HepG2 (cell line): ENCODE results near the gene KCNMA1. TPM values are rescaled to one million over a fixed set of nuclear protein-coding genes. Genes with fewer than 3 reads are reported as not detected.

Experiments used
- ATAC-seq: fragments of 200-7000 bp; cut with Tn5 transposase; 3 replicates; pipeline ENCODE4 v1.9.1; 2020; ENCODE audit warnings: mild to moderate bottlenecking, moderate library complexity
- BruUV-seq: library from RNA; stranded (reverse); fragments of 400-500 nt; replicated peaks from 2 replicates; lab custom pipeline; 2021; lab: Mats Ljungman, UMichigan
- CTCF ChIA-PET: fragments of 300-600 bp; formaldehyde crosslinking; extraction: SDS; loops from one replicate; lab custom pipeline; 2021; ENCODE audit warnings: low total read pairs, inconsistent platforms, low intra/inter-chr PET ratio; lab: Yijun Ruan, JAX
- POLR2A ChIA-PET: fragments of 350-600 bp; sonication (Branson Sonifier 250); formaldehyde crosslinking; loops from one replicate; lab custom pipeline; 2020; ENCODE audit warnings: antibody characterized with exemption, inconsistent platforms; lab: Yijun Ruan, JAX
- DNase-seq: peaks from one replicate; pipeline ENCODE4 v3.0.0-alpha.2; 2015; ENCODE audit warnings: low spot score
- FAIRE-seq: peaks from 3 replicates; lab custom pipeline; 2011; peaks lifted over from hg19 to GRCh38; lab: Jason Lieb, UNC
- H2AFZ ChIP-seq: one replicate; pipeline ENCODE4 v1.6.1; 2011; ENCODE audit warnings: low read length, inconsistent platforms
- H3K27ac ChIP-seq: fragments of 300-600 bp; 3 replicates; pipeline ENCODE4 v1.8.0; 2011; ENCODE audit warnings: mixed run types, mild to moderate bottlenecking, mixed read lengths, low read length, inconsistent platforms; ENCODE audit not compliant: insufficient read depth; ENCODE audit errors: extremely low read length
- H3K27me3 ChIP-seq, 2 experiments: fragments of 200-600 bp in 1 of 2; 2 replicates in 1 of 2; 3 replicates in 1 of 2; pipeline versions ENCODE4 v1.6.0 to v1.8.0; 2011; ENCODE audit warnings: low read length in 2 of 2, mild to moderate bottlenecking in 2 of 2, moderate library complexity in 2 of 2, inconsistent platforms in 1 of 2; ENCODE audit not compliant: insufficient read depth in 2 of 2, control insufficient read depth in 1 of 2
- H3K36me3 ChIP-seq, 2 experiments: fragments of 200-600 bp in 1 of 2; replicated peaks in 1 of 2; 2 replicates in 1 of 2; 3 replicates in 1 of 2; pipeline versions ENCODE4 v1.5.1 to v1.8.0; 2011; ENCODE audit warnings: low read length in 2 of 2, inconsistent platforms in 1 of 2; ENCODE audit not compliant: insufficient read depth in 2 of 2, control insufficient read depth in 1 of 2
- H3K4me1 ChIP-seq: 2 replicates; pipeline ENCODE4 v1.5.1; 2012; ENCODE audit warnings: low read length, inconsistent platforms; ENCODE audit not compliant: insufficient read depth
- H3K4me2 ChIP-seq: 2 replicates; pipeline ENCODE4 v1.6.0; 2011; ENCODE audit warnings: low read depth, low read length, inconsistent platforms
- H3K4me3 ChIP-seq, 3 experiments: fragments of 200-600 bp in 1 of 3; sonication (generic), shearing (Covaris generic) in 1 of 3; replicated peaks in 1 of 3; 2 replicates each; pipeline ENCODE4 v1.5.1; 2011 to 2016; ENCODE audit warnings: low read length in 3 of 3, inconsistent platforms in 2 of 3, low read depth in 2 of 3, mild to moderate bottlenecking in 2 of 3, control low read depth in 1 of 3, mixed read lengths in 1 of 3; ENCODE audit not compliant: insufficient read depth in 1 of 3
- H3K79me2 ChIP-seq: one replicate; pipeline ENCODE4 v1.6.1; 2011; ENCODE audit warnings: low read length, inconsistent platforms; ENCODE audit not compliant: insufficient read depth
- H3K9ac ChIP-seq: 2 replicates; pipeline ENCODE4 v1.6.0; 2011; ENCODE audit warnings: mild to moderate bottlenecking, low read depth, low read length, inconsistent platforms; ENCODE audit not compliant: insufficient read depth
- H3K9me3 ChIP-seq: 2 replicates; pipeline ENCODE4 v1.5.1; 2012; ENCODE audit warnings: mild to moderate bottlenecking, low read length
- H4K20me1 ChIP-seq: 2 replicates; pipeline ENCODE4 v1.6.0; 2011; ENCODE audit warnings: inconsistent platforms, mild to moderate bottlenecking, low read length, moderate library complexity; ENCODE audit not compliant: insufficient read depth
- ARNT2 ChIP-seq: sonication (generic); formaldehyde crosslinking; IDR thresholded peaks from 2 replicates; pipeline ENCODE4 v1.8.0; 2022; ENCODE audit warnings: mild to moderate bottlenecking, low read depth, missing genetic modification reagents, moderate library complexity
- CREBL2 ChIP-seq: sonication (generic); formaldehyde crosslinking; IDR thresholded peaks from 2 replicates; pipeline ENCODE4 v1.8.1; 2023; ENCODE audit warnings: missing genetic modification reagents, mild to moderate bottlenecking, borderline replicate concordance
- IKZF1 ChIP-seq: fragments of 450-650 bp; IDR thresholded peaks from 2 replicates; pipeline ENCODE4 v1.7.1; 2016
- MAFG ChIP-seq: sonication (generic); formaldehyde crosslinking; IDR thresholded peaks from 2 replicates; pipeline ENCODE4 v1.5.1; 2020; ENCODE audit warnings: mild to moderate bottlenecking, missing genetic modification reagents
- POLR2AphosphoS5 ChIP-seq: IDR thresholded peaks from 2 replicates; pipeline ENCODE4 v1.6.1; 2012; ENCODE audit warnings: low read depth, low read length
- RELA ChIP-seq: sonication (generic); formaldehyde crosslinking; IDR thresholded peaks from 2 replicates; pipeline ENCODE4 v1.4.0; 2020; ENCODE audit warnings: missing genetic modification reagents
- STAG1 ChIP-seq: sonication (generic); formaldehyde crosslinking; IDR thresholded peaks from 2 replicates; pipeline ENCODE4 v1.4.0; 2020; ENCODE audit warnings: missing genetic modification reagents
- ZBTB8A ChIP-seq: sonication (generic); formaldehyde crosslinking; IDR thresholded peaks from 2 replicates; pipeline ENCODE4 v1.4.0; 2020; ENCODE audit warnings: mild to moderate bottlenecking, low read depth, missing genetic modification reagents, borderline replicate concordance
- ZFP82 ChIP-seq: sonication (generic); formaldehyde crosslinking; IDR thresholded peaks from 2 replicates; pipeline ENCODE4 v1.5.1; 2020; ENCODE audit warnings: mild to moderate bottlenecking, missing genetic modification reagents, borderline replicate concordance
- ZNF333 ChIP-seq: sonication (generic); formaldehyde crosslinking; IDR thresholded peaks from 2 replicates; pipeline ENCODE4 v1.4.0; 2020; ENCODE audit warnings: mild to moderate bottlenecking, missing genetic modification reagents, borderline replicate concordance
- ZNF773 ChIP-seq: sonication (generic); formaldehyde crosslinking; IDR thresholded peaks from 2 replicates; pipeline ENCODE4 v1.4.0; 2020; ENCODE audit warnings: missing genetic modification reagents, borderline replicate concordance
- WGBS: methylation state at CpG from one replicate; pipeline ENCODE4 v1.1.6; 2017; ENCODE audit warnings: low lambda C conversion rate; 5-methylcytosine and 5-hydroxymethylcytosine counted together
- in situ Hi-C: cut with HindIII; loops from 2 replicates; pipeline ENCODE4 v1.10.0; 2017; ENCODE audit warnings: low pct_unique_long_range_greater_than_20kb; ENCODE audit not compliant: extremely low pct_ligation_motif_present
- intact Hi-C: fragments of 100-400 bp; cut with micrococcal nuclease; formaldehyde crosslinking; loops from one replicate; pipeline ENCODE4 v1.10.0; 2022; ENCODE audit not compliant: unreplicated experiment
- polyA plus RNA-seq, 8 experiments: library from polyadenylated mRNA; depleted of rRNA in 3 of 8; stranded (reverse) in 7 of 8; unstranded in 1 of 8; fragments of >200 nt; fragmentation: Illumina TruSeq in 4 of 8; extraction: Trizol in 4 of 8; gene quantifications; 2 replicates each; pipeline versions ENCODE4 v1.2.1 to v1.2.3, GENCODE V29; 2011 to 2016; ENCODE audit warnings: low read depth in 4 of 8, missing spikeins in 1 of 8, mixed read lengths in 1 of 8; ENCODE audit not compliant: insufficient read depth in 1 of 8
- small RNA-seq, 3 experiments: library from RNA; depleted of rRNA; stranded (forward); fragments of <200 nt; gene quantifications; one replicate each; pipeline ENCODE3, GENCODE V24; 2012; ENCODE audit warnings: low read depth in 2 of 3, low replicate concordance in 1 of 3; ENCODE audit not compliant: insufficient read length in 3 of 3, insufficient read depth in 2 of 3
- total RNA-seq, 5 experiments: library from RNA; depleted of rRNA; stranded (reverse); fragments of >200 nt; fragmentation: Illumina TruSeq; extraction: Trizol; gene quantifications; 2 replicates each; pipeline ENCODE4 v1.2.3, GENCODE V29; 2016; ENCODE audit warnings: low read depth in 1 of 5
- TF ChIP-seq, protein P1 (sequence below): IDR thresholded peaks from 2 replicates; pipeline ENCODE4 v1.6.1; 2016; ENCODE audit warnings: low read depth, missing genetic modification reagents, missing compliant biosample characterization

The KCNMA1 gene
- total and polyA plus RNA-seq, 2 of the 13 experiments (the other 11 are each of a cell fraction or from before 2014, with no cell fraction given) = 0.02 TPM; not detected in 1

GRCh38 chr10:76829724-76830123, 807.9 kb downstream of the KCNMA1 start:
- Histone ChIP-seq H3K9ac (no peak overlapping the region), H3K79me2 (no peaks in the 10 kb centered on the region), H3K4me1 (no peaks in the 10 kb centered on the region), H3K4me3 (no peak overlapping the region), H3K4me2 (no peak overlapping the region), H3K9me3 (no peaks in the 10 kb centered on the region), H3K36me3 (no peaks in the 10 kb centered on the region), H2AFZ (no peak overlapping the region), H4K20me1 (no peaks in the 10 kb centered on the region), H3K27ac (no peak overlapping the region), H3K27me3 (peaks cover 1 to 8% of the 10 kb centered on the region in 2 experiments; a peak in 3 of 5 replicates)
- TF ChIP-seq IKZF1 (no peak), ZNF333 (CRISPR knock-in tag) (no peak), ZNF773 (CRISPR knock-in tag) (no peak), POLR2AphosphoS5 (no peak), ARNT2 (CRISPR knock-in tag) (no peak), CREBL2 (CRISPR knock-in tag) (no peak), RELA (CRISPR knock-in tag) (no peak), STAG1 (CRISPR knock-in tag) (no peak), ZFP82 (CRISPR knock-in tag) (no peak), ZBTB8A (CRISPR knock-in tag) (no peak), MAFG (CRISPR knock-in tag) (no peak)
- TF ChIP-seq, protein P1, sequence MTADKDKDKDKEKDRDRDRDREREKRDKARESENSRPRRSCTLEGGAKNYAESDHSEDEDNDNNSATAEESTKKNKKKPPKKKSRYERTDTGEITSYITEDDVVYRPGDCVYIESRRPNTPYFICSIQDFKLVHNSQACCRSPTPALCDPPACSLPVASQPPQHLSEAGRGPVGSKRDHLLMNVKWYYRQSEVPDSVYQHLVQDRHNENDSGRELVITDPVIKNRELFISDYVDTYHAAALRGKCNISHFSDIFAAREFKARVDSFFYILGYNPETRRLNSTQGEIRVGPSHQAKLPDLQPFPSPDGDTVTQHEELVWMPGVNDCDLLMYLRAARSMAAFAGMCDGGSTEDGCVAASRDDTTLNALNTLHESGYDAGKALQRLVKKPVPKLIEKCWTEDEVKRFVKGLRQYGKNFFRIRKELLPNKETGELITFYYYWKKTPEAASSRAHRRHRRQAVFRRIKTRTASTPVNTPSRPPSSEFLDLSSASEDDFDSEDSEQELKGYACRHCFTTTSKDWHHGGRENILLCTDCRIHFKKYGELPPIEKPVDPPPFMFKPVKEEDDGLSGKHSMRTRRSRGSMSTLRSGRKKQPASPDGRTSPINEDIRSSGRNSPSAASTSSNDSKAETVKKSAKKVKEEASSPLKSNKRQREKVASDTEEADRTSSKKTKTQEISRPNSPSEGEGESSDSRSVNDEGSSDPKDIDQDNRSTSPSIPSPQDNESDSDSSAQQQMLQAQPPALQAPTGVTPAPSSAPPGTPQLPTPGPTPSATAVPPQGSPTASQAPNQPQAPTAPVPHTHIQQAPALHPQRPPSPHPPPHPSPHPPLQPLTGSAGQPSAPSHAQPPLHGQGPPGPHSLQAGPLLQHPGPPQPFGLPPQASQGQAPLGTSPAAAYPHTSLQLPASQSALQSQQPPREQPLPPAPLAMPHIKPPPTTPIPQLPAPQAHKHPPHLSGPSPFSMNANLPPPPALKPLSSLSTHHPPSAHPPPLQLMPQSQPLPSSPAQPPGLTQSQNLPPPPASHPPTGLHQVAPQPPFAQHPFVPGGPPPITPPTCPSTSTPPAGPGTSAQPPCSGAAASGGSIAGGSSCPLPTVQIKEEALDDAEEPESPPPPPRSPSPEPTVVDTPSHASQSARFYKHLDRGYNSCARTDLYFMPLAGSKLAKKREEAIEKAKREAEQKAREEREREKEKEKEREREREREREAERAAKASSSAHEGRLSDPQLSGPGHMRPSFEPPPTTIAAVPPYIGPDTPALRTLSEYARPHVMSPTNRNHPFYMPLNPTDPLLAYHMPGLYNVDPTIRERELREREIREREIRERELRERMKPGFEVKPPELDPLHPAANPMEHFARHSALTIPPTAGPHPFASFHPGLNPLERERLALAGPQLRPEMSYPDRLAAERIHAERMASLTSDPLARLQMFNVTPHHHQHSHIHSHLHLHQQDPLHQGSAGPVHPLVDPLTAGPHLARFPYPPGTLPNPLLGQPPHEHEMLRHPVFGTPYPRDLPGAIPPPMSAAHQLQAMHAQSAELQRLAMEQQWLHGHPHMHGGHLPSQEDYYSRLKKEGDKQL (CRISPR knock-in tag) = no peak
- ATAC-seq = no peak
- FAIRE-seq = no peak
- intact Hi-C loops (no loop called here), in situ Hi-C loops (no loop called here)
- no TSS peak for BruUV-seq
- POLR2A ChIA-PET = no interaction called here
- no peak for DNase-seq
- CTCF ChIA-PET = no interaction called here
- 2% methylated on average over 2 of the region's 2 CpGs for WGBS

Small RNA genes lying within 50 kb of the gene (small RNA-seq; reads per million reads assigned to genes)
- gene ATP5MC1P8 (0 reads per million in 3 experiments), gene COX6CP15 (0 reads per million in 3 experiments), gene RF00322 (0 reads per million in 3 experiments), gene RNA5SP321 (0.61 to 64.8 (median 8.8) reads per million in 3 experiments)
